DND-41 (cell line): ENCODE data around the gene ARL16.

Source experiments
- ATAC-seq: fragments of 200-7000 bp; cut with Tn5 transposase; 3 replicates; pipeline ENCODE4 v1.9.1; 2021; ENCODE audit warnings: low read depth; ENCODE audit not compliant: insufficient read depth
- DNase-seq: peaks from one replicate; pipeline ENCODE4 v3.0.0-alpha.2; 2020
- H2AFZ ChIP-seq: 2 replicates; pipeline ENCODE4 v1.6.0; 2012; ENCODE audit warnings: low read depth, low read length
- H3K27ac ChIP-seq: 2 replicates; pipeline ENCODE4 v1.5.1; 2012; ENCODE audit warnings: low read length, inconsistent platforms
- H3K27me3 ChIP-seq: fragments of 200-600 bp; sonication (generic); 2 replicates; pipeline ENCODE4 v1.6.0; 2012; ENCODE audit warnings: low read length, mild to moderate bottlenecking, inconsistent platforms; ENCODE audit not compliant: insufficient read depth, poor library complexity
- H3K36me3 ChIP-seq: 2 replicates; pipeline ENCODE4 v1.5.1; 2012; ENCODE audit warnings: low read length, inconsistent platforms; ENCODE audit not compliant: insufficient read depth
- H3K4me1 ChIP-seq: 2 replicates; pipeline ENCODE4 v1.5.1; 2012; ENCODE audit warnings: mild to moderate bottlenecking, low read length; ENCODE audit not compliant: insufficient read depth
- H3K4me2 ChIP-seq: 2 replicates; pipeline ENCODE4 v1.6.0; 2012; ENCODE audit warnings: mild to moderate bottlenecking, moderate library complexity, low read length, inconsistent platforms; ENCODE audit not compliant: insufficient read depth
- H3K4me3 ChIP-seq, 2 experiments: fragments of 200-600 bp in 1 of 2; shearing (Covaris generic) in 1 of 2; 2 replicates each; pipeline ENCODE4 v1.5.1; 2012 to 2016; ENCODE audit warnings: inconsistent platforms in 2 of 2, low read length in 2 of 2, mild to moderate bottlenecking in 2 of 2, low read depth in 1 of 2, moderate library complexity in 1 of 2
- H3K79me2 ChIP-seq: 2 replicates; pipeline ENCODE4 v1.6.0; 2012; ENCODE audit warnings: low read length, inconsistent platforms; ENCODE audit not compliant: insufficient read depth
- H3K9ac ChIP-seq: 2 replicates; pipeline ENCODE4 v1.6.0; 2012; ENCODE audit warnings: low read depth, mild to moderate bottlenecking, inconsistent platforms, low read length, moderate library complexity
- H3K9me3 ChIP-seq: 2 replicates; pipeline ENCODE4 v1.5.1; 2012; ENCODE audit warnings: low read length, moderate library complexity, mild to moderate bottlenecking, inconsistent platforms; ENCODE audit not compliant: insufficient read depth, severe bottlenecking
- H4K20me1 ChIP-seq: 2 replicates; pipeline ENCODE4 v1.6.0; 2012; ENCODE audit warnings: low read length; ENCODE audit not compliant: insufficient read depth
- CTCF ChIP-seq: IDR thresholded peaks from 2 replicates; pipeline ENCODE4 v1.5.1; 2012; ENCODE audit warnings: borderline replicate concordance, low read length, moderate library complexity, mild to moderate bottlenecking; ENCODE audit not compliant: poor library complexity, severe bottlenecking; ENCODE audit errors: extremely low read depth
- EZH2 ChIP-seq: IDR thresholded peaks from 3 replicates; pipeline ENCODE4 v1.6.1; 2012; ENCODE audit warnings: borderline replicate concordance, low read depth, mild to moderate bottlenecking, moderate library complexity, low read length, inconsistent platforms; ENCODE audit not compliant: severe bottlenecking

ARL16 gene

DNA sequence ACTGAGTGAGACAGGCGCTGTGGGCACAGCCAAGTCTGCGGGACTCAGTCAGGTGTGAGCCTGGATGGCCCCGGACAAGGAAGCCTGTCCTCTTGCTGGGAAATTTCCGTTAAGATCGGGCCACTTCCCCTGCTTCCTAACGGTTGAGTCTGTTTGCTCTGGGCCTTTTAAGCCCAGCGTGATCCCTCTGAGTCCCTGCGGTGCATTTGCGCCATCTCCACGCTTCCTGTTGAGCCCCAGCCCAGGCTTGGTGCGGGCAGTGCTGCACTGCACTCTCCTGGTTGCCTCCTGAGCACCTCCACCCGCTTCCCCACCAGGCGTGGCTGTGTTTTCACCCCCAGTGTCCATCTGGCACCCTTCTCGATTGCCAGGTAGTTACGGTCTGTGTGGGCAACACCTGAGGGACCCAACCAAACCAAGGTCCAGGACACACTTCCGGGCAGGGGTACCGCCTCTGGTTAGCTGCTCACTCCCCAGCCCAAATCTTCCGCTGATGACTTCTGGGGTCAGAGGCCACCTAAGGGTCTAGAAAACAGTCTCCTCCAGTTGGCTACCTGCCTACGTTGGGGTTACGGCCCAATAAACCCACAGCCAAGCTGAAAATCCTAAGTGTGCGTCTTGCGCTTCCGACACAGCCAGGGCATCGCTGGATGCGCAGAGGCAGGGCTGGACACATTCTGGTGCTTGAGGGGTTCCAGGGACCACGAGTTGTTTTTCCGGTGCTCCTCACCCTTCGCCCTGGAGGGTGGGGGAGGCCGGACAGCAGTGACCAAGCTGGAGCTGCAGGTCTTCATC is 27.1 kb upstream of the ARL16 start:
- H3K36me3 ChIP-seq, result peaks cover 42% of the 10 kb centered on the region
- DNase-seq, result no peak
- TF ChIP-seq CTCF (no peak), EZH2 (no peak)
- H3K27me3 ChIP-seq, result no peaks in the 10 kb centered on the region
- H3K27ac ChIP-seq, result peak overlapping the region; percentile 0; the same call in 1 of the 2 replicates
- ATAC-seq, result no peak
- peak overlapping the region; percentile 93 for H3K9ac ChIP-seq
- peaks cover 38% of the 10 kb centered on the region for H3K79me2 ChIP-seq
- peaks cover 44% of the 10 kb centered on the region for H3K4me1 ChIP-seq
- peaks cover 44% of the 10 kb centered on the region for H4K20me1 ChIP-seq
- H3K4me3 ChIP-seq, result peak overlapping the region in 1 of 2 experiments; percentile 96; a peak in 2 of 4 replicates
- H3K9me3 ChIP-seq, result no peaks in the 10 kb centered on the region
- peak overlapping the region; percentile 99 for H3K4me2 ChIP-seq
- no peak overlapping the region for H2AFZ ChIP-seq

GRCh38 chr17:81708739-81709185 is 25.2 kb upstream of the ARL16 start:
- ATAC-seq (no peak), DNase-seq (no peak)
- TF ChIP-seq CTCF (no peak), EZH2 (no peak)
- peaks cover 45% of the 10 kb centered on the region for H3K4me1 ChIP-seq
- H3K27ac ChIP-seq, result no peak overlapping the region
- no peaks in the 10 kb centered on the region for H3K27me3 ChIP-seq
- peaks cover 43% of the 10 kb centered on the region for H3K36me3 ChIP-seq
- H3K9ac ChIP-seq, result no peak overlapping the region
- no peak overlapping the region for H2AFZ ChIP-seq
- peaks cover 39% of the 10 kb centered on the region for H3K79me2 ChIP-seq
- no peak overlapping the region for H3K4me2 ChIP-seq
- peaks cover 43% of the 10 kb centered on the region for H4K20me1 ChIP-seq
- H3K9me3 ChIP-seq, result no peaks in the 10 kb centered on the region
- no peak overlapping the region for H3K4me3 ChIP-seq

GRCh38 chr17:81707725-81708646 is 24.4 kb upstream of the ARL16 start:
- no peak for ATAC-seq
- peaks cover 46% of the 10 kb centered on the region for H3K36me3 ChIP-seq

More at GRCh38 chr17:81707725-81708646, 24.4 kb upstream of the ARL16 start:
- Histone ChIP-seq H3K4me1 (peaks cover 38% of the 10 kb centered on the region), H2AFZ (no peak overlapping the region), H3K4me3 (no peak overlapping the region), H3K9me3 (no peaks in the 10 kb centered on the region), H3K79me2 (peaks cover 39% of the 10 kb centered on the region), H3K27ac (no peak overlapping the region), H4K20me1 (peaks cover 40% of the 10 kb centered on the region), H3K27me3 (no peaks in the 10 kb centered on the region), H3K9ac (no peak overlapping the region), H3K4me2 (no peak overlapping the region)
- TF ChIP-seq EZH2 (no peak), CTCF (no peak)
- no peak for DNase-seq
